Measurements from ENCODE around the gene TSPAN18. TPM values are rescaled to one million over a fixed set of nuclear protein-coding genes. Genes with fewer than 3 reads are reported as not detected.
A peak's percentile ranks its signal among the peaks of the same experiment; 100 is the strongest.

TSPAN18 gene
- total and polyA plus RNA-seq, 2 of the 4 experiments (the other 2 are of a cell fraction) = 0.36 to 1.1 TPM

DNA sequence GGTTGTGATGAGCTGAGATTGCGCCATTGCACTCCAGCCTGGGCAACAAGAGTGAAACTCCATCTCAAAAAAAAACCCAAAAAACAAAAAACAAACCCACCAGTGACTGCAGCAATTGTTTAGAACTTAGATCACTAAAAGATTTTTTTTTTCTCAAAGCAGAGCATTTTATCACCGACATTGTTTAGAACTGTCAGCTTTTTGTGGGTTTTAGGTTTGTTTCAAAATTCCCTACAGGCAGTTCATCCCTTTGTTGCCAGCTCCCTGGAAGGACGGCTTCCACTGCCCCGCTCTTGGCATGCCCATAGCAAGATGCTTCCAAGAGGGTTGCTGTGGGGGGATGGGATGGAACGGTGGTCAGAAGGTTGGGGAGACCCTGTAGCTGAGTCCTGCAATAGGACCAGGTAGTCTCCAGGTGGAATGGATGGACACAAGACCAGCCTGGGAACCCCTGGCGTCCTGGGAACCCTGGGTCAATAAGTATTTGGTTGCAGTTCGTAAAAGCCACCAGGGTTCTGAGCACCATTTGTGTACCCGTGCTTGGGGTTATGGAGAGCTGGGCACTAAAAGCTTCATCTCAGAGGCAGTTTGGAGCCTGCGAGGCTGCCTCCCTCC, 46.7 kb downstream of the TSPAN18 start:
- TF ChIP-seq MAZ (IDR thresholded peaks at IDR 0.05; ENCODE audit: borderline replicate concordance, low read depth, low read length) = no peak
- TF ChIP-seq SMC3 (IDR thresholded peaks at IDR 0.05; ENCODE audit: low read depth, low read length) = no peak
- TF ChIP-seq, protein P1, sequence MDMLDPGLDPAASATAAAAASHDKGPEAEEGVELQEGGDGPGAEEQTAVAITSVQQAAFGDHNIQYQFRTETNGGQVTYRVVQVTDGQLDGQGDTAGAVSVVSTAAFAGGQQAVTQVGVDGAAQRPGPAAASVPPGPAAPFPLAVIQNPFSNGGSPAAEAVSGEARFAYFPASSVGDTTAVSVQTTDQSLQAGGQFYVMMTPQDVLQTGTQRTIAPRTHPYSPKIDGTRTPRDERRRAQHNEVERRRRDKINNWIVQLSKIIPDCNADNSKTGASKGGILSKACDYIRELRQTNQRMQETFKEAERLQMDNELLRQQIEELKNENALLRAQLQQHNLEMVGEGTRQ (IDR thresholded peaks at IDR 0.05; ENCODE audit: low read depth, low read length) = no peak
- no peak for TF ChIP-seq NFE2L2 (IDR thresholded peaks at IDR 0.05; ENCODE audit: low read depth, low read length)
- TF ChIP-seq BHLHE40 (IDR thresholded peaks at IDR 0.05; ENCODE audit: low read depth, low read length) = no peak
- TF ChIP-seq RAD21 (IDR thresholded peaks at IDR 0.05; ENCODE audit: low read length) = no peak
- no peak for TF ChIP-seq MAFK (IDR thresholded peaks at IDR 0.05; ENCODE audit: low read depth, low read length)
- TF ChIP-seq, protein P2, sequence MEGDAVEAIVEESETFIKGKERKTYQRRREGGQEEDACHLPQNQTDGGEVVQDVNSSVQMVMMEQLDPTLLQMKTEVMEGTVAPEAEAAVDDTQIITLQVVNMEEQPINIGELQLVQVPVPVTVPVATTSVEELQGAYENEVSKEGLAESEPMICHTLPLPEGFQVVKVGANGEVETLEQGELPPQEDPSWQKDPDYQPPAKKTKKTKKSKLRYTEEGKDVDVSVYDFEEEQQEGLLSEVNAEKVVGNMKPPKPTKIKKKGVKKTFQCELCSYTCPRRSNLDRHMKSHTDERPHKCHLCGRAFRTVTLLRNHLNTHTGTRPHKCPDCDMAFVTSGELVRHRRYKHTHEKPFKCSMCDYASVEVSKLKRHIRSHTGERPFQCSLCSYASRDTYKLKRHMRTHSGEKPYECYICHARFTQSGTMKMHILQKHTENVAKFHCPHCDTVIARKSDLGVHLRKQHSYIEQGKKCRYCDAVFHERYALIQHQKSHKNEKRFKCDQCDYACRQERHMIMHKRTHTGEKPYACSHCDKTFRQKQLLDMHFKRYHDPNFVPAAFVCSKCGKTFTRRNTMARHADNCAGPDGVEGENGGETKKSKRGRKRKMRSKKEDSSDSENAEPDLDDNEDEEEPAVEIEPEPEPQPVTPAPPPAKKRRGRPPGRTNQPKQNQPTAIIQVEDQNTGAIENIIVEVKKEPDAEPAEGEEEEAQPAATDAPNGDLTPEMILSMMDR (conservative IDR thresholded peaks at IDR 0.05; ENCODE audit: low read depth, low read length) = no peak
- no peak for TF ChIP-seq RCOR1 (IDR thresholded peaks at IDR 0.05; ENCODE audit: insufficient replicate concordance, low read length)
- TF ChIP-seq CEBPB (IDR thresholded peaks at IDR 0.05; ENCODE audit: low read depth, low read length) = no peak
- Histone ChIP-seq H3K4me1 (ENCODE audit: control insufficient read depth, insufficient read depth, low read length) (peaks cover 4% of the 10 kb centered on the region; the same call in 1 of the 2 replicates), H3K36me3 (ENCODE audit: control insufficient read depth, insufficient read depth, low read length) (no peaks in the 10 kb centered on the region), H3K56ac (ENCODE audit: extremely low read depth, insufficient read depth, low read length) (no peak overlapping the region), H3K4ac (ENCODE audit: low read depth, low read length) (no peak overlapping the region), H3K27ac (ENCODE audit: insufficient read depth, low read length) (no peak overlapping the region), H4K91ac (ENCODE audit: insufficient read depth, low read depth, low read length) (no peak overlapping the region), H2BK5ac (ENCODE audit: low read depth, low read length, poor library complexity, severe bottlenecking) (no peak overlapping the region), H2BK15ac (ENCODE audit: low read depth, low read length) (no peak overlapping the region), H2AK9ac (replicated peaks; ENCODE audit: low read depth, low read length, poor library complexity) (no peak overlapping the region), H3K9me3 (ENCODE audit: control insufficient read depth, insufficient read depth, low read length) (no peaks in the 10 kb centered on the region), H3K14ac (replicated peaks; ENCODE audit: low read depth, low read length) (no peak overlapping the region), H2AFZ (replicated peaks; ENCODE audit: low read length, poor library complexity) (no peak overlapping the region), H3K79me1 (ENCODE audit: low read depth in 1 of 2, low read length in 2 of 2) (no peaks in the 10 kb centered on the region), H3K23ac (ENCODE audit: low read depth, low read length) (no peak overlapping the region), H3K4me3 (ENCODE audit: insufficient read depth, low read depth, low read length) (no peak overlapping the region), H2AK5ac (ENCODE audit: low read depth, low read length) (no peak overlapping the region), H2BK120ac (ENCODE audit: low read depth, low read length) (no peak overlapping the region), H3K18ac (ENCODE audit: low read depth, low read length) (no peak overlapping the region; the same call in 1 of the 2 replicates), H3K9me1 (ENCODE audit: insufficient read depth, low read length) (no peaks in the 10 kb centered on the region), H4K20me1 (ENCODE audit: insufficient read depth, low read length) (no peaks in the 10 kb centered on the region), H3K9ac (ENCODE audit: low read depth, low read length) (no peak overlapping the region), H3K4me2 (ENCODE audit: low read depth, low read length) (no peak overlapping the region; the same call in 1 of the 2 replicates), H4K5ac (ENCODE audit: low read depth, low read length) (no peak overlapping the region), H3K27me3 (ENCODE audit: control insufficient read depth, insufficient read depth, low read length) (peaks cover 12% of the 10 kb centered on the region; the same call in 1 of the 2 replicates), H4K8ac (ENCODE audit: low read depth in 2 of 2, low read length in 2 of 2) (no peak overlapping the region), H2BK20ac (ENCODE audit: low read depth, low read length) (no peak overlapping the region)
- intact Hi-C loops (cut with micrococcal nuclease) (no loop called here), in situ Hi-C loops (cut with MboI; ENCODE audit: low sequenced_read_pairs) (no loop called here), dilution Hi-C loops (cut with HindIII; ENCODE audit: low sequenced_read_pairs, unreplicated experiment) (loop anchor here (25.0 kb wide), 1 partner anchor 114 kb away; no protein-coding TSS in a partner anchor)
- ChIA-PET CTCF (interaction anchor here (1.6 kb wide), 1 partner anchor 17 kb away, joined by 5 read pairs; no protein-coding TSS in a partner anchor), POLR2A (ENCODE audit: unreplicated experiment) (no interaction called here)
- ATAC-seq (ENCODE audit: low read depth) (peak; percentile 44), DNase-seq (peak; percentile 20)
- WGBS, 2 experiments (ENCODE audit: extremely low coverage in 2 of 2, insufficient read length in 1 of 2) = 20% methylated on average over 1 of the region's 9 CpGs; no CpG with 5 or more reads in 1 of the 2 experiments
- no TSS peak for BruUV-seq (replicated peaks)

All from IMR-90 (cell line).